Measurements from ENCODE around the gene GPR61.

The GPR61 gene

GRCh38 chr1:109529881-109530456, 9.7 kb upstream of the GPR61 start:
- no peak for TF ChIP-seq CTCF (IDR thresholded peaks at IDR 0.05; ENCODE audit: low read depth, low read length, missing control alignments)
- no peak overlapping the region for H3K4me3 ChIP-seq (ENCODE audit: low read depth, low read length)
- DNase-seq (ENCODE audit: low read depth) = no peak

GRCh38 chr1:109530457-109531087, 9.1 kb upstream of the GPR61 start:
- no peak for DNase-seq (ENCODE audit: low read depth)
- no peak overlapping the region for H3K4me3 ChIP-seq (ENCODE audit: low read depth, low read length)
- no peak for TF ChIP-seq CTCF (IDR thresholded peaks at IDR 0.05; ENCODE audit: low read depth, low read length, missing control alignments)

- TF ChIP-seq CTCF (IDR thresholded peaks at IDR 0.05; ENCODE audit: low read depth, low read length, missing control alignments) = no peak
- no peak for DNase-seq (ENCODE audit: low read depth)
- H3K4me3 ChIP-seq (ENCODE audit: low read depth, low read length) = no peak overlapping the region
These were observed 8.3 kb upstream of the GPR61 start for GRCh38 chr1:109531380-109531779.

- DNase-seq (ENCODE audit: low read depth) = no peak
- no peak for TF ChIP-seq CTCF (IDR thresholded peaks at IDR 0.05; ENCODE audit: low read depth, low read length, missing control alignments)
- no peak overlapping the region for H3K4me3 ChIP-seq (ENCODE audit: low read depth, low read length)
These were observed 7.8 kb upstream of the GPR61 start for GRCh38 chr1:109531826-109532364.

GRCh38 chr1:109532365-109533136, 7.1 kb upstream of the GPR61 start:
- H3K4me3 ChIP-seq (ENCODE audit: low read depth, low read length) = peak overlapping the region; percentile 26
- DNase-seq (ENCODE audit: low read depth) = peak; percentile 40
- TF ChIP-seq CTCF (IDR thresholded peaks at IDR 0.05; ENCODE audit: low read depth, low read length, missing control alignments) = peak; percentile 98

- TF ChIP-seq CTCF (IDR thresholded peaks at IDR 0.05; ENCODE audit: low read depth, low read length, missing control alignments) = no peak
- DNase-seq (ENCODE audit: low read depth) = no peak
- no peak overlapping the region for H3K4me3 ChIP-seq (ENCODE audit: low read depth, low read length)
These were observed 5.3 kb upstream of the GPR61 start for GRCh38 chr1:109534307-109534858.
